SK-N-SH treated with all-trans-retinoic acid at 6 μM for 48 hours (cell line): ENCODE results near the gene HABP2.

Experiments used
- ATAC-seq: fragments of 200-7000 bp; cut with Tn5 transposase; 3 replicates; pipeline ENCODE4 v1.9.1; 2020; ENCODE audit warnings: mild to moderate bottlenecking, moderate library complexity
- ARNTL ChIP-seq: fragments of 450-650 bp; formaldehyde crosslinking; IDR thresholded peaks from 2 replicates; pipeline ENCODE4 v1.5.0; 2020; ENCODE audit warnings: low read depth, mild to moderate bottlenecking, moderate library complexity, borderline replicate concordance
- BACH2 ChIP-seq: fragments of 250-450 bp; sonication (Bioruptor Pico); IDR thresholded peaks from 2 replicates; pipeline ENCODE4 v1.9.0; 2021; ENCODE audit warnings: mild to moderate bottlenecking, borderline replicate concordance
- CSDC2 ChIP-seq: fragments of 250-450 bp; sonication (Bioruptor Pico); IDR thresholded peaks from 2 replicates; pipeline ENCODE4 v1.5.0; 2020; ENCODE audit warnings: mild to moderate bottlenecking, moderate library complexity
- ESRRG ChIP-seq: fragments of 250-450 bp; sonication (Bioruptor Pico); IDR thresholded peaks from 2 replicates; pipeline ENCODE4 v1.6.1; 2021; ENCODE audit warnings: mild to moderate bottlenecking
- GLIS3 ChIP-seq: fragments of 250-450 bp; sonication (Bioruptor Pico); IDR thresholded peaks from 2 replicates; pipeline ENCODE4 v1.5.0; 2020; ENCODE audit warnings: mild to moderate bottlenecking, moderate library complexity
- ISL1 ChIP-seq: fragments of 250-450 bp; sonication (Bioruptor Pico); IDR thresholded peaks from 2 replicates; pipeline ENCODE4 v2.1.2; 2022; ENCODE audit warnings: mild to moderate bottlenecking, moderate library complexity
- OSR1 ChIP-seq: fragments of 250-450 bp; sonication (Bioruptor Pico); IDR thresholded peaks from 2 replicates; pipeline ENCODE4 v1.8.0; 2022; ENCODE audit warnings: moderate library complexity, mild to moderate bottlenecking, inconsistent platforms
- PPARA ChIP-seq: fragments of 250-450 bp; sonication (Bioruptor Pico); IDR thresholded peaks from 2 replicates; pipeline ENCODE4 v1.5.0; 2020; ENCODE audit warnings: mild to moderate bottlenecking, borderline replicate concordance
- RARB ChIP-seq: fragments of 250-450 bp; sonication (Bioruptor Pico); IDR thresholded peaks from 2 replicates; pipeline ENCODE4 v1.8.0; 2021; ENCODE audit warnings: mild to moderate bottlenecking, moderate library complexity
- SNAI2 ChIP-seq: fragments of 250-450 bp; sonication (Bioruptor Pico); IDR thresholded peaks from 2 replicates; pipeline ENCODE4 v1.5.0; 2020; ENCODE audit warnings: mild to moderate bottlenecking, moderate library complexity
- TCF4 ChIP-seq: fragments of 250-450 bp; sonication (Bioruptor Pico); IDR thresholded peaks from 2 replicates; pipeline ENCODE4 v1.8.0; 2021; ENCODE audit warnings: mild to moderate bottlenecking, moderate library complexity, borderline replicate concordance
- TOX ChIP-seq: fragments of 250-450 bp; sonication (Bioruptor Pico); IDR thresholded peaks from 2 replicates; pipeline ENCODE4 v1.8.0; 2021; ENCODE audit warnings: mild to moderate bottlenecking, moderate library complexity, borderline replicate concordance
- ZC3H10 ChIP-seq: fragments of 250-450 bp; sonication (Bioruptor Pico); IDR thresholded peaks from 2 replicates; pipeline ENCODE4 v1.5.1; 2021; ENCODE audit warnings: mild to moderate bottlenecking, moderate library complexity
- ZFP3 ChIP-seq: fragments of 250-450 bp; sonication (Bioruptor Pico); IDR thresholded peaks from 2 replicates; pipeline ENCODE4 v1.5.0; 2020; ENCODE audit warnings: mild to moderate bottlenecking, moderate library complexity
- ZFP30 ChIP-seq: fragments of 450-650 bp; formaldehyde crosslinking; IDR thresholded peaks from 2 replicates; pipeline ENCODE4 v1.5.0; 2022; ENCODE audit warnings: mild to moderate bottlenecking, moderate library complexity
- ZNF565 ChIP-seq: fragments of 450-650 bp; formaldehyde crosslinking; conservative IDR thresholded peaks from 2 replicates; pipeline ENCODE4 v1.5.0; 2020; ENCODE audit warnings: low read depth, mild to moderate bottlenecking, moderate library complexity
- ZNF70 ChIP-seq: fragments of 450-650 bp; formaldehyde crosslinking; IDR thresholded peaks from 2 replicates; pipeline ENCODE4 v1.5.0; 2020; ENCODE audit warnings: mild to moderate bottlenecking, moderate library complexity
- ZNF8 ChIP-seq: fragments of 450-650 bp; formaldehyde crosslinking; IDR thresholded peaks from 2 replicates; pipeline ENCODE4 v1.5.0; 2020; ENCODE audit warnings: mild to moderate bottlenecking, moderate library complexity
- TF ChIP-seq, protein P1 (sequence below): fragments of 250-450 bp; sonication (Bioruptor Pico); IDR thresholded peaks from 2 replicates; pipeline ENCODE4 v1.8.0; 2021; ENCODE audit warnings: low read depth, mild to moderate bottlenecking, moderate library complexity, borderline replicate concordance
- TF ChIP-seq, protein P2 (sequence below): fragments of 250-450 bp; sonication (Bioruptor Pico); IDR thresholded peaks from 2 replicates; pipeline ENCODE4 v1.8.0; 2020; ENCODE audit warnings: mild to moderate bottlenecking, moderate library complexity, borderline replicate concordance
- TF ChIP-seq, protein P3 (sequence below): fragments of 250-450 bp; sonication (Bioruptor Pico); IDR thresholded peaks from 2 replicates; pipeline ENCODE4 v1.5.1; 2020; ENCODE audit warnings: low read depth, mild to moderate bottlenecking, moderate library complexity
- TF ChIP-seq, protein P4 (sequence below): fragments of 250-450 bp; sonication (Bioruptor Pico); IDR thresholded peaks from 2 replicates; pipeline ENCODE4 v1.5.0; 2020; ENCODE audit warnings: mild to moderate bottlenecking, moderate library complexity
- TF ChIP-seq, protein P5 (sequence below): fragments of 250-450 bp; sonication (Bioruptor Pico); IDR thresholded peaks from 2 replicates; pipeline ENCODE4 v1.5.1; 2021; ENCODE audit warnings: mild to moderate bottlenecking, moderate library complexity

HABP2 gene

DNA sequence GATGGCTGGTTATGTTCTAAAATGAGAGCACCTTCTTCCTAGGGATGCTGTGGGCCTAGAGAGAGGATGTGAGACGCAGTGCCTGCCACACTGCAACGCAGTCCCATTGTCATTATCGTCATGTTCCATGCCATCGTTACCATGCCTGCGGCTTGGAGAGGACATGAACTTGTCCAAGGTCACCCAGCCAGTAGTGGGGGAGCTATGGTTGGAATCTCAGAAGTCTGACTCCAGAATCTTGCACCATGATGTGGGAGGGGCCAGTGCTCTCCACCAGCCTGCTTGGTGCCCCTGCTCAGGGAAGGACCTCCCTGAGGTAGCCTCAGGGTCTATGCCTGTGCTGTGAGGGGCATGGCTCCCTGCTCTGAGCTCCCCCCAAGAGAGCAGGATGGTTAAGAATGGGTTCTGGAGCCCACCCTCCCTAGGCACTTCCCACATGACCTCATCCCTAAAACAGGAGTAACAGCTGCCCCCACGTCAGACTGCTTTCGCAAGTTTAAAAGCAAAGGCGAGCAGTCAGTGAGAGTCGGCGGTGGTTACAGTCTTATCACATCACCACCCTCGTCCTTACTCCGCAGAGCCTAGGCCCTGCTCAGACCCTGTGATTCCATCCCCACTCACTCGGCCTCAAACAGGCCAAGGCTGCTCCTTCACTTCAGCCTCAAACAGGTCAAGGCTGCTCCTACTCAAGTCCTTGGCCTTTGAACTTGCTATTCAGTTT, 50.4 kb downstream of the HABP2 start (continued):
- TF ChIP-seq ZFP3 (CRISPR knock-in tag) (no peak), ZNF8 (CRISPR knock-in tag) (no peak)

DNA sequence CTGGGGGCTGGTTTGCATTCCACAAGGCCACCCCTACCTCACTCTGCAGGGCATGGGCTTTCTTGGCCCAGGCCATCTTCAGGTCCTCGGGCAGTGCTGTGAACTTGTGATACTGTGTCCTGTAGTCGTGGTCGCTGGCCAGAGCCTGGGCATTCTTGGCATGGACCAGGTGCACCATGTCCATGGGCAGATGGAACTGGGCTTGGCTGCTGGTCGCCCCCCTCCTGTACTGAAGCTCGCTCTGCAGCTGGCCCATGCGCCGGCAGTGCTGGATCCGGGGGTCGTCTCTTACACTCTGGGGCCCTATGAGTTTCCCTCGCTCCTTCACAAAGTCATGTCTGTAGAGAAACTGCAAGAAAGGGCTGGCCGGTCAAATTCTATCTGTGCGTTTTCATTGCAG, 51.7 kb downstream of the HABP2 start:
- ATAC-seq: no peak
- TF ChIP-seq ARNTL (no peak), ZNF565 (CRISPR knock-in tag) (no peak), CSDC2 (no peak), TOX (CRISPR knock-in tag) (no peak), ZNF8 (CRISPR knock-in tag) (no peak), ZNF70 (CRISPR knock-in tag) (no peak), GLIS3 (no peak), ZFP30 (CRISPR knock-in tag) (no peak), ZC3H10 (no peak), ZFP3 (CRISPR knock-in tag) (no peak), ISL1 (CRISPR knock-in tag) (no peak), OSR1 (CRISPR knock-in tag) (no peak), BACH2 (CRISPR knock-in tag) (no peak), ESRRG (CRISPR knock-in tag) (no peak), PPARA (no peak), TCF4 (CRISPR knock-in tag) (no peak)
- TF ChIP-seq, protein P1, sequence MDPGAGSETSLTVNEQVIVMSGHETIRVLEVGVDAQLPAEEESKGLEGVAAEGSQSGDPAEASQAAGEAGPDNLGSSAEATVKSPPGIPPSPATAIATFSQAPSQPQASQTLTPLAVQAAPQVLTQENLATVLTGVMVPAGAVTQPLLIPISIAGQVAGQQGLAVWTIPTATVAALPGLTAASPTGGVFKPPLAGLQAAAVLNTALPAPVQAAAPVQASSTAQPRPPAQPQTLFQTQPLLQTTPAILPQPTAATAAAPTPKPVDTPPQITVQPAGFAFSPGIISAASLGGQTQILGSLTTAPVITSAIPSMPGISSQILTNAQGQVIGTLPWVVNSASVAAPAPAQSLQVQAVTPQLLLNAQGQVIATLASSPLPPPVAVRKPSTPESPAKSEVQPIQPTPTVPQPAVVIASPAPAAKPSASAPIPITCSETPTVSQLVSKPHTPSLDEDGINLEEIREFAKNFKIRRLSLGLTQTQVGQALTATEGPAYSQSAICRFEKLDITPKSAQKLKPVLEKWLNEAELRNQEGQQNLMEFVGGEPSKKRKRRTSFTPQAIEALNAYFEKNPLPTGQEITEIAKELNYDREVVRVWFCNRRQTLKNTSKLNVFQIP (CRISPR knock-in tag): no peak
- TF ChIP-seq, protein P2, sequence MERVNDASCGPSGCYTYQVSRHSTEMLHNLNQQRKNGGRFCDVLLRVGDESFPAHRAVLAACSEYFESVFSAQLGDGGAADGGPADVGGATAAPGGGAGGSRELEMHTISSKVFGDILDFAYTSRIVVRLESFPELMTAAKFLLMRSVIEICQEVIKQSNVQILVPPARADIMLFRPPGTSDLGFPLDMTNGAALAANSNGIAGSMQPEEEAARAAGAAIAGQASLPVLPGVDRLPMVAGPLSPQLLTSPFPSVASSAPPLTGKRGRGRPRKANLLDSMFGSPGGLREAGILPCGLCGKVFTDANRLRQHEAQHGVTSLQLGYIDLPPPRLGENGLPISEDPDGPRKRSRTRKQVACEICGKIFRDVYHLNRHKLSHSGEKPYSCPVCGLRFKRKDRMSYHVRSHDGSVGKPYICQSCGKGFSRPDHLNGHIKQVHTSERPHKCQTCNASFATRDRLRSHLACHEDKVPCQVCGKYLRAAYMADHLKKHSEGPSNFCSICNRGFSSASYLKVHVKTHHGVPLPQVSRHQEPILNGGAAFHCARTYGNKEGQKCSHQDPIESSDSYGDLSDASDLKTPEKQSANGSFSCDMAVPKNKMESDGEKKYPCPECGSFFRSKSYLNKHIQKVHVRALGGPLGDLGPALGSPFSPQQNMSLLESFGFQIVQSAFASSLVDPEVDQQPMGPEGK (CRISPR knock-in tag): no peak

DNA sequence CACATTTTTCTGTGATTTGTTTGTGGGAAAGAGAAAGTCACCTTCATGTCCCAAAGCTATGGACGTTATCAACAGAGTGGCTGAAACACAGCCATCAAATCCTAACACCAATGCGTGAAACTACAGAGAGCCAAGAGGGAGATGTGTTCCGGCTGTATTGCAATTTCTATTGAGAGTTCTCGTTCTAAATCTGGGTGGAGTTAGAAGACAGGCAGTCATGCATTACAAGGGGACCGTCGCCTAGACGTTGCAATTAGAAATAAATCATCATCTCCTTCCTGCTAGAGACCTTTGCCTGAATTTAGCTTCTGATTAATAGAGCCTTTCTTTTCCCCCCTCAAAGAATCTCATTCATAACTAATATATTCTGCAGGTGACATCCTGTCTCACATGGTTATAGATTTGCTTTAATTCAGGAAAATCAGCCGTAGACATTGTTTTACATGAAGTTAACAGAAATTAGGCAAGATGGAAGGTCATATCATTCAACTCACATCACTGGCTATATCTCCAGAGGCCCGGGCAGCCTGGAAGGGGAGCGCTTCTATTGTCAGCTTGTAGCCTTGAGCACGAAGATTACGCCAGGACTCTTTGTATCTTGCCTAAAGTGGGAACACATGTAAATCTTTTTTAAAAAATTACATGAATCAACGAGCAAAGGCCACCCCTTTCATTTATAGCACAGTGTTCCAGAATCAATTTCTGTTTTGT, 52.6 kb downstream of the HABP2 start:
- ATAC-seq: no peak
- TF ChIP-seq ZFP3 (CRISPR knock-in tag) (no peak), BACH2 (CRISPR knock-in tag) (no peak), CSDC2 (no peak)
- TF ChIP-seq, all 23 proteins: peak for 0

DNA sequence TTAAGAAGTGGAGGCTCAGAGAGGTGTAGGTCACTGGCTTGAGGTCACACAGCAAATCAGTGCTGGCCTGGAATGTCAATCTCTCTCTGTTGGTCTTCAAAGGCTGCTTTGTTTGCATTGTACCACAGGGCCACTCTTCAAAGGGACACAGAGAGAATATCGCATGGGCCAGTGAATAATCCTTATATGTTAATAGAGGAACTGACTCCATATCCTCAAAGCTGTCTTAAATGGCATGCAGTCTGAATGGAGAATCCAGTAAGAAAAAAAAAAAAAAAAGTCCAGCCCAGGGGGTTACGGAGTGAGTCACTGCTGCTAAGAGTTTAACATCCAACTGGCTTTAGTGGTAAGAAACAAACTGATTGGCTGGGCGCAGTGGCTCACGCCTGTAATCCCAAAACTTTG, 56.9 kb downstream of the HABP2 start:
- TF ChIP-seq TCF4 (CRISPR knock-in tag) (no peak), PPARA (no peak), ZC3H10 (no peak), SNAI2 (CRISPR knock-in tag) (no peak), ZNF8 (CRISPR knock-in tag) (no peak), GLIS3 (no peak), ZNF70 (CRISPR knock-in tag) (no peak), RARB (CRISPR knock-in tag) (no peak), ZNF565 (CRISPR knock-in tag) (no peak)
- TF ChIP-seq, protein P3, sequence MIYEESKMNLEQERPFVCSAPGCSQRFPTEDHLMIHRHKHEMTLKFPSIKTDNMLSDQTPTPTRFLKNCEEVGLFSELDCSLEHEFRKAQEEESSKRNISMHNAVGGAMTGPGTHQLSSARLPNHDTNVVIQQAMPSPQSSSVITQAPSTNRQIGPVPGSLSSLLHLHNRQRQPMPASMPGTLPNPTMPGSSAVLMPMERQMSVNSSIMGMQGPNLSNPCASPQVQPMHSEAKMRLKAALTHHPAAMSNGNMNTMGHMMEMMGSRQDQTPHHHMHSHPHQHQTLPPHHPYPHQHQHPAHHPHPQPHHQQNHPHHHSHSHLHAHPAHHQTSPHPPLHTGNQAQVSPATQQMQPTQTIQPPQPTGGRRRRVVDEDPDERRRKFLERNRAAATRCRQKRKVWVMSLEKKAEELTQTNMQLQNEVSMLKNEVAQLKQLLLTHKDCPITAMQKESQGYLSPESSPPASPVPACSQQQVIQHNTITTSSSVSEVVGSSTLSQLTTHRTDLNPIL (CRISPR knock-in tag): no peak
- TF ChIP-seq, protein P1 (CRISPR knock-in tag): no peak
- TF ChIP-seq, protein P4, sequence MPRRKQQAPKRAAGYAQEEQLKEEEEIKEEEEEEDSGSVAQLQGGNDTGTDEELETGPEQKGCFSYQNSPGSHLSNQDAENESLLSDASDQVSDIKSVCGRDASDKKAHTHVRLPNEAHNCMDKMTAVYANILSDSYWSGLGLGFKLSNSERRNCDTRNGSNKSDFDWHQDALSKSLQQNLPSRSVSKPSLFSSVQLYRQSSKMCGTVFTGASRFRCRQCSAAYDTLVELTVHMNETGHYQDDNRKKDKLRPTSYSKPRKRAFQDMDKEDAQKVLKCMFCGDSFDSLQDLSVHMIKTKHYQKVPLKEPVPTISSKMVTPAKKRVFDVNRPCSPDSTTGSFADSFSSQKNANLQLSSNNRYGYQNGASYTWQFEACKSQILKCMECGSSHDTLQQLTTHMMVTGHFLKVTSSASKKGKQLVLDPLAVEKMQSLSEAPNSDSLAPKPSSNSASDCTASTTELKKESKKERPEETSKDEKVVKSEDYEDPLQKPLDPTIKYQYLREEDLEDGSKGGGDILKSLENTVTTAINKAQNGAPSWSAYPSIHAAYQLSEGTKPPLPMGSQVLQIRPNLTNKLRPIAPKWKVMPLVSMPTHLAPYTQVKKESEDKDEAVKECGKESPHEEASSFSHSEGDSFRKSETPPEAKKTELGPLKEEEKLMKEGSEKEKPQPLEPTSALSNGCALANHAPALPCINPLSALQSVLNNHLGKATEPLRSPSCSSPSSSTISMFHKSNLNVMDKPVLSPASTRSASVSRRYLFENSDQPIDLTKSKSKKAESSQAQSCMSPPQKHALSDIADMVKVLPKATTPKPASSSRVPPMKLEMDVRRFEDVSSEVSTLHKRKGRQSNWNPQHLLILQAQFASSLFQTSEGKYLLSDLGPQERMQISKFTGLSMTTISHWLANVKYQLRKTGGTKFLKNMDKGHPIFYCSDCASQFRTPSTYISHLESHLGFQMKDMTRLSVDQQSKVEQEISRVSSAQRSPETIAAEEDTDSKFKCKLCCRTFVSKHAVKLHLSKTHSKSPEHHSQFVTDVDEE (CRISPR knock-in tag): no peak
- TF ChIP-seq, protein P5, sequence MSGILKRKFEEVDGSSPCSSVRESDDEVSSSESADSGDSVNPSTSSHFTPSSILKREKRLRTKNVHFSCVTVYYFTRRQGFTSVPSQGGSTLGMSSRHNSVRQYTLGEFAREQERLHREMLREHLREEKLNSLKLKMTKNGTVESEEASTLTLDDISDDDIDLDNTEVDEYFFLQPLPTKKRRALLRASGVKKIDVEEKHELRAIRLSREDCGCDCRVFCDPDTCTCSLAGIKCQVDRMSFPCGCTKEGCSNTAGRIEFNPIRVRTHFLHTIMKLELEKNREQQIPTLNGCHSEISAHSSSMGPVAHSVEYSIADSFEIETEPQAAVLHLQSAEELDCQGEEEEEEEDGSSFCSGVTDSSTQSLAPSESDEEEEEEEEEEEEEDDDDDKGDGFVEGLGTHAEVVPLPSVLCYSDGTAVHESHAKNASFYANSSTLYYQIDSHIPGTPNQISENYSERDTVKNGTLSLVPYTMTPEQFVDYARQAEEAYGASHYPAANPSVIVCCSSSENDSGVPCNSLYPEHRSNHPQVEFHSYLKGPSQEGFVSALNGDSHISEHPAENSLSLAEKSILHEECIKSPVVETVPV: no peak
- no peak; the same call in 2 of the 3 replicates for ATAC-seq
